HCT116 (cell line): ENCODE data around the gene KRT1.

Experiments used
- CEBPB ChIP-seq: IDR thresholded peaks from 2 replicates; pipeline ENCODE4 v1.6.1; 2012; ENCODE audit warnings: low read depth
- EGR1 ChIP-seq: IDR thresholded peaks from 2 replicates; pipeline ENCODE4 v1.6.1; 2012; ENCODE audit warnings: low read depth
- ELF1 ChIP-seq: IDR thresholded peaks from 2 replicates; pipeline ENCODE4 v1.6.1; 2012; ENCODE audit warnings: low read depth, borderline replicate concordance
- EZH2 ChIP-seq: fragments of 200-600 bp; sonication (generic); IDR thresholded peaks from 2 replicates; pipeline ENCODE4 v1.6.1; 2017; ENCODE audit warnings: antibody characterized with exemption, mixed run types
- JUND ChIP-seq: IDR thresholded peaks from 2 replicates; pipeline ENCODE4 v1.6.1; 2012
- POLR2A ChIP-seq: IDR thresholded peaks from 2 replicates; pipeline ENCODE4 v1.7.0; 2011; ENCODE audit warnings: borderline replicate concordance; ENCODE audit not compliant: insufficient read depth, insufficient read length; ENCODE audit errors: extremely low read depth
- SIN3A ChIP-seq: IDR thresholded peaks from 2 replicates; pipeline ENCODE4 v1.6.1; 2012; ENCODE audit warnings: low read depth
- TF ChIP-seq, protein P1 (sequence below): IDR thresholded peaks from 2 replicates; pipeline ENCODE4 v1.6.1; 2012; ENCODE audit warnings: low read depth
- TF ChIP-seq, protein P2 (sequence below): IDR thresholded peaks from 2 replicates; pipeline ENCODE4 v1.6.1; 2012
- TF ChIP-seq, protein P3 (sequence below), 3 experiments: fragments of 200-600 bp in 1 of 3; sonication (generic) in 1 of 3; IDR thresholded peaks in 2 of 3; conservative IDR thresholded peaks in 1 of 3; 2 replicates each; pipeline ENCODE4 v1.5.1; 2012 to 2017; ENCODE audit warnings: low read depth in 2 of 3, low read length in 2 of 3, antibody characterized with exemption in 1 of 3, borderline replicate concordance in 1 of 3, control low read depth in 1 of 3, mild to moderate bottlenecking in 1 of 3, mixed read lengths in 1 of 3, mixed run types in 1 of 3, moderate library complexity in 1 of 3; ENCODE audit not compliant: insufficient read depth in 1 of 3

DNA sequence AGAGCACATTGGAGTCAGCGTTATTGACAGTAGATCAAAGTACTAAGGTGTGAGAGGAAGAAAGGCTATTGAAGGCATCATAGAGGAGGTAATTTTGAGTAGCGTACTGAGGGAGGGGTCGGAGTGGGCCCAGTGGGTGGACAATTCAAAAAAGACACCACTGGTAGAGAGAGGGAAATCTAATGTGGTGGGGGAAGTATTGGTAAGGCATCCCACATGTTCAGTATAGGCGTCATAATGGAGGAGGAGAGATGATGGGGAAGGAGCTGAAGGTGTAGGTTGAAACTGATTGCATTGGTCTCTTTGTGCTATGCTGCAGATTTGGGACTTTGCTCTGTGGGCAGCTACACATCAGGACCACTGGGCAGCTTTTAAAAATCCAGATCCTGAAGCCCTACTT lies 46.8 kb upstream of the KRT1 start:
- TF ChIP-seq POLR2A (no peak), CEBPB (no peak), EZH2 (no peak), JUND (no peak), ELF1 (no peak), EGR1 (no peak), SIN3A (no peak)
- TF ChIP-seq, protein P1, sequence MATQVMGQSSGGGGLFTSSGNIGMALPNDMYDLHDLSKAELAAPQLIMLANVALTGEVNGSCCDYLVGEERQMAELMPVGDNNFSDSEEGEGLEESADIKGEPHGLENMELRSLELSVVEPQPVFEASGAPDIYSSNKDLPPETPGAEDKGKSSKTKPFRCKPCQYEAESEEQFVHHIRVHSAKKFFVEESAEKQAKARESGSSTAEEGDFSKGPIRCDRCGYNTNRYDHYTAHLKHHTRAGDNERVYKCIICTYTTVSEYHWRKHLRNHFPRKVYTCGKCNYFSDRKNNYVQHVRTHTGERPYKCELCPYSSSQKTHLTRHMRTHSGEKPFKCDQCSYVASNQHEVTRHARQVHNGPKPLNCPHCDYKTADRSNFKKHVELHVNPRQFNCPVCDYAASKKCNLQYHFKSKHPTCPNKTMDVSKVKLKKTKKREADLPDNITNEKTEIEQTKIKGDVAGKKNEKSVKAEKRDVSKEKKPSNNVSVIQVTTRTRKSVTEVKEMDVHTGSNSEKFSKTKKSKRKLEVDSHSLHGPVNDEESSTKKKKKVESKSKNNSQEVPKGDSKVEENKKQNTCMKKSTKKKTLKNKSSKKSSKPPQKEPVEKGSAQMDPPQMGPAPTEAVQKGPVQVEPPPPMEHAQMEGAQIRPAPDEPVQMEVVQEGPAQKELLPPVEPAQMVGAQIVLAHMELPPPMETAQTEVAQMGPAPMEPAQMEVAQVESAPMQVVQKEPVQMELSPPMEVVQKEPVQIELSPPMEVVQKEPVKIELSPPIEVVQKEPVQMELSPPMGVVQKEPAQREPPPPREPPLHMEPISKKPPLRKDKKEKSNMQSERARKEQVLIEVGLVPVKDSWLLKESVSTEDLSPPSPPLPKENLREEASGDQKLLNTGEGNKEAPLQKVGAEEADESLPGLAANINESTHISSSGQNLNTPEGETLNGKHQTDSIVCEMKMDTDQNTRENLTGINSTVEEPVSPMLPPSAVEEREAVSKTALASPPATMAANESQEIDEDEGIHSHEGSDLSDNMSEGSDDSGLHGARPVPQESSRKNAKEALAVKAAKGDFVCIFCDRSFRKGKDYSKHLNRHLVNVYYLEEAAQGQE, result no peak
- TF ChIP-seq, protein P2, sequence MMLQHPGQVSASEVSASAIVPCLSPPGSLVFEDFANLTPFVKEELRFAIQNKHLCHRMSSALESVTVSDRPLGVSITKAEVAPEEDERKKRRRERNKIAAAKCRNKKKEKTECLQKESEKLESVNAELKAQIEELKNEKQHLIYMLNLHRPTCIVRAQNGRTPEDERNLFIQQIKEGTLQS, result no peak
- TF ChIP-seq, protein P3, sequence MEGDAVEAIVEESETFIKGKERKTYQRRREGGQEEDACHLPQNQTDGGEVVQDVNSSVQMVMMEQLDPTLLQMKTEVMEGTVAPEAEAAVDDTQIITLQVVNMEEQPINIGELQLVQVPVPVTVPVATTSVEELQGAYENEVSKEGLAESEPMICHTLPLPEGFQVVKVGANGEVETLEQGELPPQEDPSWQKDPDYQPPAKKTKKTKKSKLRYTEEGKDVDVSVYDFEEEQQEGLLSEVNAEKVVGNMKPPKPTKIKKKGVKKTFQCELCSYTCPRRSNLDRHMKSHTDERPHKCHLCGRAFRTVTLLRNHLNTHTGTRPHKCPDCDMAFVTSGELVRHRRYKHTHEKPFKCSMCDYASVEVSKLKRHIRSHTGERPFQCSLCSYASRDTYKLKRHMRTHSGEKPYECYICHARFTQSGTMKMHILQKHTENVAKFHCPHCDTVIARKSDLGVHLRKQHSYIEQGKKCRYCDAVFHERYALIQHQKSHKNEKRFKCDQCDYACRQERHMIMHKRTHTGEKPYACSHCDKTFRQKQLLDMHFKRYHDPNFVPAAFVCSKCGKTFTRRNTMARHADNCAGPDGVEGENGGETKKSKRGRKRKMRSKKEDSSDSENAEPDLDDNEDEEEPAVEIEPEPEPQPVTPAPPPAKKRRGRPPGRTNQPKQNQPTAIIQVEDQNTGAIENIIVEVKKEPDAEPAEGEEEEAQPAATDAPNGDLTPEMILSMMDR (IDR thresholded peaks at IDR 0.05 in 2 of 3, conservative IDR thresholded peaks at IDR 0.05 in 1 of 3; ENCODE audit: borderline replicate concordance in 1 of 3, insufficient read depth in 1 of 3, low read depth in 2 of 3, low read length in 2 of 3), result no peak
